ENCODE results near the gene COL4A1. TPM values are rescaled to one million over a fixed set of nuclear protein-coding genes. Genes with fewer than 3 reads are reported as not detected.
A peak's percentile ranks its signal among the peaks of the same experiment; 100 is the strongest.

COL4A1 gene
- total RNA-seq, 2 donors from 2014 or later: 80.4 to 253 TPM

DNA sequence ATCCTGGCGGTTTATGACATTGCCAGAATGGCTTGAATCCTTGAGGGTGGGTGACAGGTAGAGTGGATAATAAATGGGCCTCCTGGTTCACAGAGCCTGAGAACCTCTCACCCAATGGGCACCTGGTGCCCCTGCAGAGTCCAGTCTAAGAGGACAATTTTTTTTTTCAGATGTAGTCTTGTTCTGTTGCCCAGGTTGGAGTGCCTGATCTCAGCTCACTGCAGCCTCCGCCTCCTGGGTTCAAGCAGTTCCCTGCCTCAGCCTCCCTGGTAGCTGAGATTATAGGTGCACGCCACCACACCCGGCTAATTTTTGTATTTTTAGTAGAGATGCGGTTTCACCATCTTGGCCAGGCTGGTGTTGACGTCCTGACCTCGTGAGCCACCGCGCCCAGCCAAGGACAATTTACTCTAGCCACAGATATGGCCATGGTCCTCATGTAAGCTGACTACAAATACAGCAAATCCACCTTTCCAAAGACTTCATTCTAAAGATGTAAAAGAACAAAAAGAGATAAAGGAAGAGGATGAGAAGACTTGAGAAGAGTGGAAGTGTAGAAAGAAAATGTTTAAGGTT, 33.1 kb upstream of the COL4A1 start:
- intact Hi-C loops (cut with DNase I): no loop called here
- peaks cover 19% of the 10 kb centered on the region for H3K4me1 ChIP-seq
- DNase-seq: no peak

DNA sequence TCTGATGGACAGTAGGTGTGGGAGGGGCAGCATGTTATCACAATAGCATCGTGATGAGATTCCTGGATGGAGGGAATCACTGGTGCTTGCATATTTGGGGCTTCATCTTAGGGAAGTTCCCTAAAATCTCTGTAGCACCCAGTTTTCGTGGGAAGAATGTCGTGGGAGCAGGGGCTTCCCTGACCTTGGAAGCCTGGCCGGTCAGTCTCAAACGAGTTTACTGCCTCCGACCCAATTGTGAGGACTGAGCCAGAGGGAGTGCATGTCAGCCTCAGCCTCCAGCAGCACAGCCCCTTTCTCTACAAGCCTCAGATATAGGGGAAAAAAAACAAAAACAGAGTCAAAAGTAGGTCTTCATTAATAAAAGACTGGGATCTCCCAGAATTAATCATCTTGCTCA, 32.3 kb upstream of the COL4A1 start:
- peak overlapping the region in 1 of 4 donors; percentile 29 for H3K27ac ChIP-seq

More for the DNA sequence above, 33.1 kb upstream of the COL4A1 start:
- no peaks in the 10 kb centered on the region for H3K9me3 ChIP-seq
- ATAC-seq: no peak
- no peak for TF ChIP-seq POLR2A (IDR thresholded peaks at IDR 0.05)
- TF ChIP-seq, protein P1, sequence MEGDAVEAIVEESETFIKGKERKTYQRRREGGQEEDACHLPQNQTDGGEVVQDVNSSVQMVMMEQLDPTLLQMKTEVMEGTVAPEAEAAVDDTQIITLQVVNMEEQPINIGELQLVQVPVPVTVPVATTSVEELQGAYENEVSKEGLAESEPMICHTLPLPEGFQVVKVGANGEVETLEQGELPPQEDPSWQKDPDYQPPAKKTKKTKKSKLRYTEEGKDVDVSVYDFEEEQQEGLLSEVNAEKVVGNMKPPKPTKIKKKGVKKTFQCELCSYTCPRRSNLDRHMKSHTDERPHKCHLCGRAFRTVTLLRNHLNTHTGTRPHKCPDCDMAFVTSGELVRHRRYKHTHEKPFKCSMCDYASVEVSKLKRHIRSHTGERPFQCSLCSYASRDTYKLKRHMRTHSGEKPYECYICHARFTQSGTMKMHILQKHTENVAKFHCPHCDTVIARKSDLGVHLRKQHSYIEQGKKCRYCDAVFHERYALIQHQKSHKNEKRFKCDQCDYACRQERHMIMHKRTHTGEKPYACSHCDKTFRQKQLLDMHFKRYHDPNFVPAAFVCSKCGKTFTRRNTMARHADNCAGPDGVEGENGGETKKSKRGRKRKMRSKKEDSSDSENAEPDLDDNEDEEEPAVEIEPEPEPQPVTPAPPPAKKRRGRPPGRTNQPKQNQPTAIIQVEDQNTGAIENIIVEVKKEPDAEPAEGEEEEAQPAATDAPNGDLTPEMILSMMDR (IDR thresholded peaks at IDR 0.05): no peak
- H3K27ac ChIP-seq: peak overlapping the region in 2 of 4 donors; percentile 55 to 64
- H3K4me3 ChIP-seq: no peak overlapping the region
- no peaks in the 10 kb centered on the region for H3K27me3 ChIP-seq
- H3K36me3 ChIP-seq (replicated peaks in 1 of 2; ENCODE audit: insufficient read depth in 1 of 2, low read depth in 2 of 2): no peaks in the 10 kb centered on the region
- 75 to 76% methylated on average over 9 of the region's 9 CpGs for WGBS, 2 donors

DNA sequence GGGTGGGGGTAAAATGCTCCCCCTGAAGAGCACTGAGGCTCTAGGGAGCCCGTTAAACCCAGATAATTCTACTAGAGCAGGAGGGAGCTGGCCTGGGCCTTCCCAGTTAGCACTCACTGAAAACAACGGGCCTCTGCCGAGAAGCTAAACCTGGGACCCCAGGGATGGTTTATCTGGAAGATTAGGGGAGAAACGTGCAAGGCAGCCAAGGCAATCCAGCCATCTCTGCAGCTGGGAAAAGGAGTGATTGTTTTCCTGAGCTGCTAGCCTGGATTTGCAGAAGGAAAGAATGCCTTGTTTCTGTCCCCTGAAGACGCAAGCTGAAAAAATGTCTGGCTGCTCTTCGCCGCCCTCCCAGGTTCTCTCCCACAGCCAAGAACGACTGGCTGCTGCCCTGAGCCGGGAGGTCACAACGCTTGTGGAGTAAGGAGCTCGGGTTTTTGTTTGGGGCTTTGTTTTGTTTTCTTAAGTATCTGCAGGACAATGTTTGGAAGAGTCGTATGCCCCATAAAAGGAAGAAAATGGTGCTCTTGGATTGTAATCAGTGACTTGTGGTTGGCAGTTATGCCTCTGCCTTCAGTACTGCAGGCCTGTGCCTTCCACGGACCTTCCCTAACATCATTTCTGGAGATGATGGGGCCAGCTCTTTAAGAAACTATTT, 31.6 kb upstream of the COL4A1 start:
- intact Hi-C loops (cut with DNase I): no loop called here
- Histone ChIP-seq H3K4me3 (no peak overlapping the region), H3K4me1 (peaks cover 19% of the 10 kb centered on the region), H3K36me3 (replicated peaks in 1 of 2; ENCODE audit: insufficient read depth in 1 of 2, low read depth in 2 of 2) (no peaks in the 10 kb centered on the region), H3K27ac (peak overlapping the region in 2 of 4 donors; percentile 12 to 29), H3K27me3 (no peaks in the 10 kb centered on the region), H3K9me3 (no peaks in the 10 kb centered on the region)
- no peak for ATAC-seq
- TF ChIP-seq, protein P1 (IDR thresholded peaks at IDR 0.05): no peak
- TF ChIP-seq POLR2A (IDR thresholded peaks at IDR 0.05): no peak
- no peak for DNase-seq
- WGBS, 2 donors: 42 to 54% methylated on average over 13 of the region's 13 CpGs

More for the DNA sequence above, 32.3 kb upstream of the COL4A1 start:
- Histone ChIP-seq H3K27me3 (no peaks in the 10 kb centered on the region), H3K4me1 (peaks cover 19% of the 10 kb centered on the region), H3K4me3 (no peak overlapping the region), H3K9me3 (no peaks in the 10 kb centered on the region), H3K36me3 (replicated peaks in 1 of 2; ENCODE audit: insufficient read depth in 1 of 2, low read depth in 2 of 2) (no peaks in the 10 kb centered on the region)
- intact Hi-C loops (cut with DNase I): no loop called here
- DNase-seq (no peak), ATAC-seq (no peak)
- TF ChIP-seq, protein P1 (IDR thresholded peaks at IDR 0.05): no peak
- no peak for TF ChIP-seq POLR2A (IDR thresholded peaks at IDR 0.05)
- WGBS, 2 donors: 67 to 68% methylated on average over 6 of the region's 6 CpGs

DNA sequence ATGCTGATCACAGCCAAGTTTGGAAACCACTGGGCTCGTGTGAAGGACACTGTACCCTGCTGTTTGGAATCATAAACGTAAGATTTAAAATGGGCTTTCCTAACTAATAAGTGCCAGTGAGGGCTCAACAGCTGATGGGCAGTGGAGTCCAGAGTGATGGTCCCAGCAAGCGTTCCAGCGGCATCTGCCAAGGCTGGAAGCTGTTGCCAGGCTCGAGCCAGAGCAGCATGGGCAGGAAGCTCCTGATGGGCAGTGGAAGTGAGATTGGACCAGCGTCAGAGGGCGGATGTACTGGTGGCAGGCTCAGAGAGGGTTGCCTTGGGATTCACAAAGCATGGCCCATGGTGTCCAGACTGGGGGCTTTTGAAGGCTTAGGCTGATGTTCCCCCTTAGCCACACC, 30.3 kb upstream of the COL4A1 start:
- WGBS, 2 donors: 64 to 70% methylated on average over 6 to 7 of the region's 7 CpGs
- ATAC-seq (no peak), DNase-seq (no peak)
- Histone ChIP-seq H3K36me3 (replicated peaks in 1 of 2; ENCODE audit: insufficient read depth in 1 of 2, low read depth in 2 of 2) (no peaks in the 10 kb centered on the region), H3K9me3 (no peaks in the 10 kb centered on the region), H3K4me3 (no peak overlapping the region), H3K27me3 (no peaks in the 10 kb centered on the region), H3K4me1 (peaks cover 14% of the 10 kb centered on the region), H3K27ac (no peak overlapping the region)
- intact Hi-C loops (cut with DNase I): no loop called here
- no peak for TF ChIP-seq POLR2A (IDR thresholded peaks at IDR 0.05)
- TF ChIP-seq, protein P1 (IDR thresholded peaks at IDR 0.05): no peak

DNA sequence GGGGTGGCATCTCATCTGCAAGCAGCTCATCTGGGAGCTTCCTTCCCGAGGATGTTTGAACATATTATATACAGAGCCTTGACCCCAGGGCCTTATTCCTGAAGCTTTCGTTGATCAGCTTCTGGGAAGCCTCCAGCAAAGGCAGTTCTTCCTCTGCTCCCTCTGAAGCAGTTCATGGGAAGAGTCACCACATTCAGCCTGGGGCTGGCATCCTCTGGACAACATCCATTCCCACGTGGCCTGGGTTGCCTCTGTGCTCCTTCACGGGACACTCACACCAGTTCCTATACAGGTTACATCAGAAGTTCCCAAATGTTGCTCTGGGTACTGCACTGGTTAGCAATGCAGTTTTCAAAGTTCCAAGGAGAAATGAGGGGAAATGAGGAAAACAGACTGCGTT, 29.7 kb upstream of the COL4A1 start:
- no peak overlapping the region for H3K4me3 ChIP-seq
- peaks cover 8% of the 10 kb centered on the region for H3K4me1 ChIP-seq
- H3K9me3 ChIP-seq: no peaks in the 10 kb centered on the region
- no peak for DNase-seq
- H3K36me3 ChIP-seq (replicated peaks in 1 of 2; ENCODE audit: insufficient read depth in 1 of 2, low read depth in 2 of 2): no peaks in the 10 kb centered on the region
- no peak for TF ChIP-seq POLR2A (IDR thresholded peaks at IDR 0.05)
- TF ChIP-seq, protein P1 (IDR thresholded peaks at IDR 0.05): no peak
- intact Hi-C loops (cut with DNase I): no loop called here
- H3K27me3 ChIP-seq: no peaks in the 10 kb centered on the region
- 67 to 71% methylated on average over 5 of the region's 5 CpGs for WGBS, 2 donors
- no peak for ATAC-seq
- no peak overlapping the region for H3K27ac ChIP-seq
